BE2C (cell line): Measurements from ENCODE around the gene MAP3K6.

Experiments used
- DNase-seq: peaks from one replicate; pipeline ENCODE4 v3.0.0-alpha.2; 2020
- H3K27me3 ChIP-seq: fragments of 250-450 bp; sonication (Bioruptor Pico); 2 replicates; pipeline ENCODE4 v1.5.1; 2020; ENCODE audit warnings: mild to moderate bottlenecking
- H3K36me3 ChIP-seq: fragments of 250-450 bp; sonication (Bioruptor Pico); 2 replicates; pipeline ENCODE4 v1.5.1; 2020; ENCODE audit warnings: mild to moderate bottlenecking
- H3K4me1 ChIP-seq: fragments of 250-450 bp; sonication (Bioruptor Pico); 2 replicates; pipeline ENCODE4 v1.5.1; 2020
- H3K4me3 ChIP-seq: 2 replicates; pipeline ENCODE4 v1.5.1; 2011; ENCODE audit warnings: low read depth, low read length
- H3K9me3 ChIP-seq: fragments of 250-450 bp; sonication (Bioruptor Pico); 2 replicates; pipeline ENCODE4 v1.5.1; 2020
- TF ChIP-seq, protein P1 (sequence below): IDR thresholded peaks from 2 replicates; pipeline ENCODE4 v1.5.1; 2012; ENCODE audit warnings: mild to moderate bottlenecking, low read depth, low read length

The MAP3K6 gene

GRCh38 chr1:27368869-27369582 is 2.3 kb upstream of the MAP3K6 start:
- Histone ChIP-seq H3K36me3 (no peaks in the 10 kb centered on the region), H3K4me3 (no peak overlapping the region), H3K9me3 (no peaks in the 10 kb centered on the region), H3K4me1 (no peaks in the 10 kb centered on the region; the same call in 1 of the 2 replicates), H3K27me3 (no peaks in the 10 kb centered on the region)
- TF ChIP-seq, protein P1, sequence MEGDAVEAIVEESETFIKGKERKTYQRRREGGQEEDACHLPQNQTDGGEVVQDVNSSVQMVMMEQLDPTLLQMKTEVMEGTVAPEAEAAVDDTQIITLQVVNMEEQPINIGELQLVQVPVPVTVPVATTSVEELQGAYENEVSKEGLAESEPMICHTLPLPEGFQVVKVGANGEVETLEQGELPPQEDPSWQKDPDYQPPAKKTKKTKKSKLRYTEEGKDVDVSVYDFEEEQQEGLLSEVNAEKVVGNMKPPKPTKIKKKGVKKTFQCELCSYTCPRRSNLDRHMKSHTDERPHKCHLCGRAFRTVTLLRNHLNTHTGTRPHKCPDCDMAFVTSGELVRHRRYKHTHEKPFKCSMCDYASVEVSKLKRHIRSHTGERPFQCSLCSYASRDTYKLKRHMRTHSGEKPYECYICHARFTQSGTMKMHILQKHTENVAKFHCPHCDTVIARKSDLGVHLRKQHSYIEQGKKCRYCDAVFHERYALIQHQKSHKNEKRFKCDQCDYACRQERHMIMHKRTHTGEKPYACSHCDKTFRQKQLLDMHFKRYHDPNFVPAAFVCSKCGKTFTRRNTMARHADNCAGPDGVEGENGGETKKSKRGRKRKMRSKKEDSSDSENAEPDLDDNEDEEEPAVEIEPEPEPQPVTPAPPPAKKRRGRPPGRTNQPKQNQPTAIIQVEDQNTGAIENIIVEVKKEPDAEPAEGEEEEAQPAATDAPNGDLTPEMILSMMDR: no peak
- DNase-seq: no peak

- H3K36me3 ChIP-seq: no peaks in the 10 kb centered on the region
- H3K4me3 ChIP-seq: peak overlapping the region; percentile 63
- no peaks in the 10 kb centered on the region; the same call in 1 of the 2 replicates for H3K4me1 ChIP-seq
- no peaks in the 10 kb centered on the region for H3K27me3 ChIP-seq
- H3K9me3 ChIP-seq: no peaks in the 10 kb centered on the region
- TF ChIP-seq, protein P1: no peak
- DNase-seq: no peak
Measured at GRCh38 chr1:27367160-27367650, 444 bp upstream of the MAP3K6 start.

- H3K4me3 ChIP-seq: peak overlapping the region; percentile 50
- H3K36me3 ChIP-seq: no peaks in the 10 kb centered on the region
- no peaks in the 10 kb centered on the region for H3K9me3 ChIP-seq
- TF ChIP-seq, protein P1: no peak
- DNase-seq: peak; percentile 88
- no peaks in the 10 kb centered on the region for H3K27me3 ChIP-seq
- H3K4me1 ChIP-seq: no peaks in the 10 kb centered on the region; the same call in 1 of the 2 replicates
Measured at GRCh38 chr1:27366113-27366410, 699 bp downstream of the MAP3K6 start.

DNA sequence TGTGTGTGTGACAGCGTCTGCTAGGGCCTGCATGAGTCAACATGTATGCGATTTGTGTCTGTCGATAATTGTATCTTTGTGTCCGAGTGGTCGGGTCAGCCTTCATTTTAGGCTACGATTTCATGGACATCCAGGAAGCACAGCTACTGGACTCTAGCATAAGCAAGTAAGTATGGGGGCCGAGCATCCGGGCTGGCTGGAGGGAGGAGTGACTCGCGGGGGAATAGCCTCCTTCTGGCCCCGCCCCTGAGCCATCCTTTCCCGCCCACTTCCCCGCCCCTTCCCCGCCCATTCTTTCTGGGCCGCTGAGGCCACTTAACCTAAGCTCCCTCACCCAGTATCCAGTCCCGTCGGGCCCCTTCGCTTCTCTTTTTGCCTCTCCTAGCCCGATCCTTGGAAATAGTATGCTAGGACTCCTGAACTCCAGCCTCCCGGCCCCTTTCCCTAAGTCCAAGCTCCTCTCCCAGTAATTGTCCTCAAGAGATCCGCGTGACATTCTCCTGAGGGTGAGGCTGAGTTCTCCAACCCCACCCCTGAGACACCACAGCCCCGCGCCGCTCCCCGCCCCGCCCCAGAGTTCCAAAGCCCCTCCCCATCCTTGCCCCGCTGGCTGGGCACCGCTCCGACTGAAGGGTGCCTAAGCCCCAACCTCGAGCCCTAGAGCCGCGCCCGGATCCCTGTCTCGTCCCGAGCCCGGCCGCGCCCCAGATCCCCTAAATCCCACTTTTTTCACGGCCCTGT is 1.2 kb downstream of the MAP3K6 start:
- no peaks in the 10 kb centered on the region for H3K27me3 ChIP-seq
- peak overlapping the region; percentile 50 for H3K4me3 ChIP-seq
- H3K36me3 ChIP-seq: no peaks in the 10 kb centered on the region
- H3K4me1 ChIP-seq: no peaks in the 10 kb centered on the region; the same call in 1 of the 2 replicates
- peak; percentile 81 for DNase-seq
- H3K9me3 ChIP-seq: no peaks in the 10 kb centered on the region
- TF ChIP-seq, protein P1: no peak

DNA sequence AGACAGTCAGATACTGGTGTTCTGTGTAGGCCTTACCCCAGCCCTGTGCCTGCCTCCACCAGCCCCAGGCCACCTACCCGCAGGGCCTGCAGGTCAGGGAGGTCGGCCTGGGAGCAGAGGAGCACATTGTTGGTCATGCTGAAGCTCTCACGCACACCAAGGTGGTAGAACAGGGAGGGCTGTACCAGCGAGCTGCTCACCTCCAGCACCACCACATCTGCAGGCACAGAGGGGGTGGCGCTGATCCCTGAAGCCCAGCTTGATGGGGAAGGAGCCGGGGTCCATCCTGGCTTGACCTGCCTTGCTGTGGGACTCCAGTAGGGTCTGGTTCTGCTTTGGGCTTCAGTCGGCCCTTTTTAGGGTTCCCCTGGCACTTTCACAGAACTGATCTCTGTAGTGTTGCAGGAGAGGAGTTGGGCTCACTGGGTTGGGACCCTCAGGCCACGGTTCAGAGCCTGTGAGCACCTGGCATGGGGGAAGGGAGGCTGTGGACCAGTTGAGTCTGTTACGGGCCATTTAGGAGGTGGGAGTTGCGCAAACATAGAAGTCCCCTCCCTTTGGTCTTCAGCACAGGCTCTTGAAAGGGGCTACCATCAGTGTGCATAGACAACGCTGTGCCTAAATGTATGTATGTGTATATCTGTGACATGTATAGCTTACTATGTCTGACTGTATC is 1.9 kb downstream of the MAP3K6 start:
- Histone ChIP-seq H3K4me3 (peak overlapping the region; percentile 26; the same call in 1 of the 2 replicates), H3K4me1 (no peaks in the 10 kb centered on the region; the same call in 1 of the 2 replicates), H3K36me3 (no peaks in the 10 kb centered on the region), H3K9me3 (no peaks in the 10 kb centered on the region), H3K27me3 (no peaks in the 10 kb centered on the region)
- TF ChIP-seq, protein P1: no peak
- no peak for DNase-seq
